MCF 10A (cell line): Measurements from ENCODE around the gene ARL3. TPM values are rescaled to one million over a fixed set of nuclear protein-coding genes. Genes with fewer than 3 reads are reported as not detected.

Experiments used
- BruUV-seq: library from RNA; stranded (reverse); fragments of 400-500 nt; replicated peaks from 2 replicates; lab custom pipeline; 2021; lab: Mats Ljungman, UMichigan
- CTCF ChIA-PET: fragments of 300-600 bp; sonication (Branson Sonifier 250); formaldehyde crosslinking; extraction: SDS; loops from one replicate; lab custom pipeline; 2021; ENCODE audit warnings: antibody characterized with exemption, inconsistent platforms; lab: Yijun Ruan, JAX
- POLR2A ChIA-PET: fragments of 300-600, 350-650 bp; sonication (Branson Sonifier 250); formaldehyde crosslinking; extraction: SDS; loops from one replicate; lab custom pipeline; 2020; ENCODE audit warnings: antibody characterized with exemption, inconsistent platforms; lab: Yijun Ruan, JAX
- DNase-seq: peaks from one replicate; pipeline ENCODE4 v3.0.0-alpha.2; 2018; ENCODE audit not compliant: unreplicated experiment
- H3K27ac Mint-ChIP-seq: one replicate; pipeline ENCODE4 v1.8.0; 2022; ENCODE audit warnings: mild to moderate bottlenecking, low read depth, mixed read lengths; ENCODE audit not compliant: unreplicated experiment
- H3K27me3 Mint-ChIP-seq: one replicate; pipeline ENCODE4 v1.8.0; 2022; ENCODE audit warnings: mixed read lengths; ENCODE audit not compliant: insufficient read depth, unreplicated experiment
- H3K36me3 Mint-ChIP-seq: one replicate; pipeline ENCODE4 v1.8.0; 2022; ENCODE audit warnings: mild to moderate bottlenecking, moderate library complexity, mixed read lengths; ENCODE audit not compliant: insufficient read depth, unreplicated experiment
- H3K4me1 Mint-ChIP-seq: one replicate; pipeline ENCODE4 v1.8.0; 2022; ENCODE audit warnings: mixed read lengths; ENCODE audit not compliant: insufficient read depth, unreplicated experiment
- H3K4me3 Mint-ChIP-seq: one replicate; pipeline ENCODE4 v1.8.0; 2022; ENCODE audit warnings: mild to moderate bottlenecking, moderate library complexity, mixed read lengths; ENCODE audit not compliant: unreplicated experiment
- H3K9me3 Mint-ChIP-seq: one replicate; pipeline ENCODE4 v1.8.0; 2022; ENCODE audit warnings: mixed read lengths; ENCODE audit not compliant: unreplicated experiment
- intact Hi-C: fragments of 100-400 bp; cut with micrococcal nuclease; formaldehyde crosslinking; loops from 2 replicates; pipeline ENCODE4 v1.14.1; 2022
- total RNA-seq: library from RNA; stranded (reverse); gene quantifications from 2 replicates; pipeline ENCODE4 v1.2.3, GENCODE V29; 2022
- TF ChIP-seq, protein P1 (sequence below): fragments of 200-600 bp; IDR thresholded peaks from one replicate; pipeline ENCODE4 v1.8.0; 2022; ENCODE audit warnings: antibody characterized with exemption, mild to moderate bottlenecking; ENCODE audit not compliant: unreplicated experiment

ARL3 gene
- total RNA-seq, 1 experiment from 2014 or later: 6.8 TPM

DNA sequence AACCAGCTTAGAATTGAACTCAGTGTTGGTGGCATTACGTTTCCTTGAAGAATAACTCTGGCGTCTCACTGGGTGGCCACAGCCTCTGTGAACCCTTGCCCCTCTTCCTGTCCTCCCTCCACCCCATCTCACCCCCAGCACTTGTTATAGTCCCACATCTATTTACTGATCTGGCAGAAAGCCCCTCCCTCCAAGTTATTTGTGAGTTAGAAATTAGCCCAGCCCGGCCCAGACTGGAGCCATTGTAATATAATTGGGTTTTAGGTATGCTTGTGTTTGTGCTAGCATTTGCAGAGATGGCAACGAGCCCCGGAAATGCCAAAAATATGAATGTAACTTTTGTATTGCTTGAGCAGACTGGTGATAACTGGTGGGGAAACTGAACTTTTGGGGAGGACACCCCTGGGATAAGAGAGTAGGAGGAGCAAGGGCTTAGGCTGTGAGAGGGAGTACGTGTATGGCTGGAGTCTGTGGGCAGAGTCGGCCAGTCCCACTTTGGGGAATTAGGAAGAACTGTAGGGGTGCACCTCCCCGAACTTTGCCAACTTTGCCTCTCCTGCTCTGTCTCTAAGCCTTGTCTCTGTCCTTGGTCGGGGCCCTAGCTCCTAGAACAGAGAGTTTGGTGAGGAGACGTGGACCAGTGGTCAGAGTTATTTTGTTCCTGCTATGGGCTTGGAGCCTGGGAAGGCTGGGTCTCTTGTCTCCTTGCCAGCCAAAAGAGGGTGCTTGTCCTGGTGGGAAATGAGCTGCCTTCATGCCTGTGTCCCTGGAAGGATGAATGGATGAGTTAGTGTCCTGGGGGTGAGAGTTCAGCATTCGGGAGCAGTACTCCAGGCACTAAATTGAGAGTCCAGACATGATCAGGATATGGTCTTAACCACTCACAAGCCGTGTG is 89.2 kb downstream of the ARL3 start:
- DNase-seq: no peak
- BruUV-seq: no TSS peak
- intact Hi-C loops: no loop called here
- TF ChIP-seq, protein P1, sequence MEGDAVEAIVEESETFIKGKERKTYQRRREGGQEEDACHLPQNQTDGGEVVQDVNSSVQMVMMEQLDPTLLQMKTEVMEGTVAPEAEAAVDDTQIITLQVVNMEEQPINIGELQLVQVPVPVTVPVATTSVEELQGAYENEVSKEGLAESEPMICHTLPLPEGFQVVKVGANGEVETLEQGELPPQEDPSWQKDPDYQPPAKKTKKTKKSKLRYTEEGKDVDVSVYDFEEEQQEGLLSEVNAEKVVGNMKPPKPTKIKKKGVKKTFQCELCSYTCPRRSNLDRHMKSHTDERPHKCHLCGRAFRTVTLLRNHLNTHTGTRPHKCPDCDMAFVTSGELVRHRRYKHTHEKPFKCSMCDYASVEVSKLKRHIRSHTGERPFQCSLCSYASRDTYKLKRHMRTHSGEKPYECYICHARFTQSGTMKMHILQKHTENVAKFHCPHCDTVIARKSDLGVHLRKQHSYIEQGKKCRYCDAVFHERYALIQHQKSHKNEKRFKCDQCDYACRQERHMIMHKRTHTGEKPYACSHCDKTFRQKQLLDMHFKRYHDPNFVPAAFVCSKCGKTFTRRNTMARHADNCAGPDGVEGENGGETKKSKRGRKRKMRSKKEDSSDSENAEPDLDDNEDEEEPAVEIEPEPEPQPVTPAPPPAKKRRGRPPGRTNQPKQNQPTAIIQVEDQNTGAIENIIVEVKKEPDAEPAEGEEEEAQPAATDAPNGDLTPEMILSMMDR: no peak
- H3K4me1 Mint-ChIP-seq: peaks cover 27% of the 10 kb centered on the region
- no peak overlapping the region for H3K4me3 Mint-ChIP-seq
- CTCF ChIA-PET: interaction anchor here (0.6 to 1.3 kb wide), 5 partner anchors 10 to 394 kb away, joined by 3 to 4 read pairs (median 3); partner anchors contain the start of gene TRIM8
- no peaks in the 10 kb centered on the region for H3K27me3 Mint-ChIP-seq
- POLR2A ChIA-PET: interaction anchor here (4.4 kb wide), 1 partner anchor 17 kb away, joined by 29 read pairs; no protein-coding TSS in a partner anchor
- H3K36me3 Mint-ChIP-seq: no peaks in the 10 kb centered on the region
- no peaks in the 10 kb centered on the region for H3K9me3 Mint-ChIP-seq
- no peak overlapping the region for H3K27ac Mint-ChIP-seq

DNA sequence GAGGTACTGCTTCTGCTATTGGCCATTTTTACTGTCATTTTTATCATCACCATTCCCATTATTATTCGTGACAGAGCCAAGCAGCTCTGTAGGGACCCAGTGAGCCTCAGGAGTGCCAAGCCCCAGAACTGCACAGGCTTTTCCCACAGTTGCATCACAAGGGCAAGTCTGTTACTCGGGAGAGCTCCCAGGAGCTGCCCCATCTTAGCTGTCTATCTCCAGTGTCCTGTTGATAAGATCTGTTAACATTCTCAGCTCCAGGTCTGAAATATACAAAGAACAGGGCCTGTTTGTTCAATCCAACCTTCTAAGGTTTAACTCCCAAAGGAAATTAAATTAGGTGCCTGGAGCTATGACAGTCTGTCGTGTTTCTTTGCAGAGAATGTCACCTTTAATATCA is 90.1 kb downstream of the ARL3 start:
- Mint-ChIP-seq H3K36me3 (no peaks in the 10 kb centered on the region), H3K4me1 (peaks cover 19% of the 10 kb centered on the region), H3K4me3 (no peak overlapping the region), H3K27me3 (no peaks in the 10 kb centered on the region), H3K9me3 (no peaks in the 10 kb centered on the region), H3K27ac (no peak overlapping the region)
- TF ChIP-seq, protein P1: no peak
- POLR2A ChIA-PET: no interaction called here
- CTCF ChIA-PET: interaction anchor here (0.6 to 1.3 kb wide), 4 partner anchors 9 to 393 kb away, joined by 3 to 4 read pairs (median 4); partner anchors contain the start of gene TRIM8
- intact Hi-C loops: no loop called here
- no TSS peak for BruUV-seq
- DNase-seq: no peak

Other genes starting within 250 kb of the ARL3 start
- 60.1 and 75.3 TPM in 2 replicates for gene ACTR1A, start 211.7 kb downstream of the ARL3 start, total RNA-seq
- gene SUFU, start 210.4 kb downstream of the ARL3 start, total RNA-seq: 6.3 TPM in 2 replicates
- gene TRIM8, start 69.9 kb downstream of the ARL3 start, total RNA-seq: 73.5 and 78.1 TPM in 2 replicates
- gene SFXN2, start 239 bp upstream of the ARL3 start, total RNA-seq: 7.2 and 12.9 TPM in 2 replicates
- 19.8 and 24.8 TPM in 2 replicates for gene WBP1L, start 29.6 kb upstream of the ARL3 start, total RNA-seq
- gene CYP17A1, start 123.0 kb upstream of the ARL3 start, total RNA-seq: not detected in 2 replicates
- gene BORCS7, start 139.9 kb upstream of the ARL3 start, total RNA-seq: 13.1 and 18.0 TPM in 2 replicates
- gene AS3MT, start 155.1 kb upstream of the ARL3 start, total RNA-seq: 0.25 and 0.26 TPM in 2 replicates
- 5.6 and 7.4 TPM in 2 replicates for gene CNNM2, start 203.9 kb upstream of the ARL3 start, total RNA-seq